B cell (primary cell): ENCODE data around the gene SH2D3C. TPM values are rescaled to one million over a fixed set of nuclear protein-coding genes. Genes with fewer than 3 reads are reported as not detected.

Experiments
- ATAC-seq: fragments of 200-7000 bp; cut with Tn5 transposase; one replicate; pipeline ENCODE4 v1.10.0; 2021; ENCODE audit warnings: low read depth, mild to moderate bottlenecking, moderate number of reproducible peaks, moderate library complexity
- CTCF ChIA-PET: fragments of 350-600 bp; sonication (Branson Sonifier 250); formaldehyde crosslinking; loops from one replicate; lab custom pipeline; 2021; ENCODE audit warnings: antibody characterized with exemption, inconsistent platforms; lab: Charles Lee
- POLR2A ChIA-PET: fragments of 350-600 bp; sonication (Branson Sonifier 250); formaldehyde crosslinking; loops from one replicate; lab custom pipeline; 2021; ENCODE audit warnings: antibody characterized with exemption; lab: Charles Lee
- DNase-seq: peaks from one replicate; pipeline ENCODE4 v3.0.0; 2013
- H2AFZ ChIP-seq: 2 replicates; pipeline ENCODE4 v1.6.1; 2012; ENCODE audit warnings: mild to moderate bottlenecking, low read depth, low read length; ENCODE audit not compliant: insufficient read depth, poor library complexity, severe bottlenecking
- H3K27ac ChIP-seq, 2 donors: 1 replicate in 1 of 2; 2 replicates in 1 of 2; pipeline ENCODE4 v1.5.1; 2012 to 2013; ENCODE audit warnings: low read length in 2 of 2, mild to moderate bottlenecking in 2 of 2, moderate library complexity in 1 of 2
- H3K27me3 ChIP-seq, 4 experiments: fragments of 200-600 bp in 1 of 4; sonication (generic) in 1 of 4; replicated peaks in 1 of 4; 1 replicate in 2 of 4; 2 replicates in 2 of 4; pipeline versions ENCODE4 v1.6.1 to v1.7.0; 2013 to 2016; ENCODE audit warnings: low read length in 3 of 4, mild to moderate bottlenecking in 2 of 4, mixed read lengths in 1 of 4, moderate library complexity in 1 of 4; ENCODE audit not compliant: insufficient read depth in 4 of 4, control insufficient read depth in 3 of 4; ENCODE audit errors: control extremely low read depth in 1 of 4
- H3K36me3 ChIP-seq, 2 experiments: replicated peaks in 1 of 2; 1 replicate in 1 of 2; 2 replicates in 1 of 2; pipeline versions ENCODE4 v1.6.1 to v1.7.1; 2013; ENCODE audit warnings: low read length in 1 of 2; ENCODE audit not compliant: insufficient read depth in 2 of 2, control insufficient read depth in 1 of 2; ENCODE audit errors: control extremely low read depth in 1 of 2, extremely low read depth in 1 of 2
- H3K4me1 ChIP-seq, 2 donors: fragments of 200-600 bp in 1 of 2; sonication (generic) in 1 of 2; 1 replicate in 1 of 2; 2 replicates in 1 of 2; pipeline versions ENCODE4 v1.5.1 to v1.6.1; 2013 to 2017; ENCODE audit warnings: low read length in 2 of 2; ENCODE audit not compliant: control insufficient read depth in 2 of 2, insufficient read depth in 2 of 2
- H3K4me2 ChIP-seq: replicated peaks from 2 replicates; pipeline ENCODE3; 2012; ENCODE audit warnings: mild to moderate bottlenecking, low read depth, low read length; ENCODE audit not compliant: poor library complexity, severe bottlenecking
- H3K4me3 ChIP-seq, 5 experiments: fragments of 200-600 bp in 1 of 5; sonication (generic) in 1 of 5; 1 replicate in 3 of 5; 2 replicates in 2 of 5; pipeline versions ENCODE4 v1.5.1 to v1.7.0; 2011 to 2016; ENCODE audit warnings: low read length in 4 of 5, mild to moderate bottlenecking in 4 of 5, low read depth in 2 of 5, control low read depth in 1 of 5, moderate library complexity in 1 of 5; ENCODE audit not compliant: insufficient read depth in 1 of 5; ENCODE audit errors: control extremely low read depth in 1 of 5, extremely low read depth in 1 of 5
- H3K79me2 ChIP-seq: fragments of 200-600 bp; sonication (generic); one replicate; pipeline ENCODE4 v1.6.0; 2016; ENCODE audit warnings: low read length; ENCODE audit not compliant: control insufficient read depth, insufficient read depth
- H3K9ac ChIP-seq: fragments of 200-600 bp; sonication (generic); 2 replicates; pipeline ENCODE4 v1.6.1; 2017; ENCODE audit warnings: mild to moderate bottlenecking, low read length, moderate library complexity
- H3K9me3 ChIP-seq, 3 donors: one replicate each; pipeline versions ENCODE4 v1.6.1 to v1.7.1; 2013; ENCODE audit warnings: low read length in 2 of 3; ENCODE audit not compliant: control insufficient read depth in 2 of 3, insufficient read depth in 1 of 3; ENCODE audit errors: control extremely low read depth in 1 of 3
- H4K20me1 ChIP-seq: 2 replicates; pipeline ENCODE4 v1.6.0; 2012; ENCODE audit warnings: mild to moderate bottlenecking, low read length; ENCODE audit not compliant: insufficient read depth, control insufficient read depth, poor library complexity, severe bottlenecking
- H3K27ac Mint-ChIP-seq: one replicate; pipeline ENCODE4 v1.8.0; 2021; ENCODE audit warnings: mixed read lengths
- H3K27me3 Mint-ChIP-seq: one replicate; pipeline ENCODE4 v1.8.0; 2021; ENCODE audit warnings: mixed read lengths
- H3K4me1 Mint-ChIP-seq: one replicate; pipeline ENCODE4 v1.8.0; 2021; ENCODE audit warnings: mixed read lengths
- H3K4me3 Mint-ChIP-seq: one replicate; pipeline ENCODE4 v1.8.0; 2021; ENCODE audit warnings: mixed read lengths
- H3K9me3 Mint-ChIP-seq: one replicate; pipeline ENCODE4 v1.8.0; 2022; ENCODE audit warnings: mixed read lengths; ENCODE audit not compliant: insufficient read depth
- EZH2 ChIP-seq: IDR thresholded peaks from 2 replicates; pipeline ENCODE4 v1.6.1; 2012; ENCODE audit warnings: borderline replicate concordance, low read depth, mild to moderate bottlenecking, moderate library complexity, low read length; ENCODE audit not compliant: insufficient read depth, poor library complexity, severe bottlenecking
- WGBS: methylation state at CpG from one replicate; pipeline ENCODE4 v1.1.5; 2013; ENCODE audit warnings: missing lambda C conversion rate; ENCODE audit not compliant: insufficient coverage; 5-methylcytosine and 5-hydroxymethylcytosine counted together
- intact Hi-C: fragments of 100-400 bp; cut with micrococcal nuclease; formaldehyde crosslinking; loops from one replicate; pipeline ENCODE4 v1.10.0; 2022
- polyA plus RNA-seq: library from polyadenylated mRNA; depleted of rRNA; stranded (reverse); fragments of >200 nt; gene quantifications from 2 replicates; pipeline ENCODE4 v1.2.3, GENCODE V29; 2012
- total RNA-seq, 2 donors: library from RNA; stranded (reverse); fragments of 120-200 nt in 1 of 2; gene quantifications; 1 replicate in 1 of 2; 2 replicates in 1 of 2; pipeline versions ENCODE4 v1.2.3 to v1.2.4, GENCODE V29; 2013 to 2022
- TF ChIP-seq, protein P1 (sequence below): fragments of 200-600 bp; IDR thresholded peaks from one replicate; pipeline ENCODE4 v1.8.0; 2022; ENCODE audit warnings: antibody characterized with exemption, mild to moderate bottlenecking

SH2D3C gene
- total and polyA plus RNA-seq, 2 donors (not counting 1 experiment from before 2014, with no cell fraction given): 66.3 to 85.5 TPM

GRCh38 chr9:127809540-127810377 lies 31.3 kb upstream of the SH2D3C start:
- POLR2A ChIA-PET: no interaction called here
- Histone ChIP-seq H3K4me1 (no peaks in the 10 kb centered on the region), H3K27me3 (no peaks in the 10 kb centered on the region), H3K79me2 (peaks cover 23% of the 10 kb centered on the region), H2AFZ (no peak overlapping the region), H3K27ac (no peak overlapping the region), H4K20me1 (no peaks in the 10 kb centered on the region), H3K9ac (no peak overlapping the region), H3K36me3 (peaks cover 0 to 65% of the 10 kb centered on the region in 2 experiments), H3K4me2 (no peak overlapping the region), H3K4me3 (no peak overlapping the region), H3K9me3 (no peaks in the 10 kb centered on the region)
- CTCF ChIA-PET: interaction anchor here (0.9 kb wide), 1 partner anchor 216 kb away, joined by 4 read pairs; no protein-coding TSS in a partner anchor
- 89% methylated on average over 34 of the region's 57 CpGs for WGBS
- no peak overlapping the region for H3K27ac Mint-ChIP-seq
- no peak overlapping the region for H3K4me3 Mint-ChIP-seq
- DNase-seq (no peak), ATAC-seq (peak; percentile 69)
- peaks cover 2% of the 10 kb centered on the region for H3K4me1 Mint-ChIP-seq
- intact Hi-C loops: no loop called here
- TF ChIP-seq, protein P1, sequence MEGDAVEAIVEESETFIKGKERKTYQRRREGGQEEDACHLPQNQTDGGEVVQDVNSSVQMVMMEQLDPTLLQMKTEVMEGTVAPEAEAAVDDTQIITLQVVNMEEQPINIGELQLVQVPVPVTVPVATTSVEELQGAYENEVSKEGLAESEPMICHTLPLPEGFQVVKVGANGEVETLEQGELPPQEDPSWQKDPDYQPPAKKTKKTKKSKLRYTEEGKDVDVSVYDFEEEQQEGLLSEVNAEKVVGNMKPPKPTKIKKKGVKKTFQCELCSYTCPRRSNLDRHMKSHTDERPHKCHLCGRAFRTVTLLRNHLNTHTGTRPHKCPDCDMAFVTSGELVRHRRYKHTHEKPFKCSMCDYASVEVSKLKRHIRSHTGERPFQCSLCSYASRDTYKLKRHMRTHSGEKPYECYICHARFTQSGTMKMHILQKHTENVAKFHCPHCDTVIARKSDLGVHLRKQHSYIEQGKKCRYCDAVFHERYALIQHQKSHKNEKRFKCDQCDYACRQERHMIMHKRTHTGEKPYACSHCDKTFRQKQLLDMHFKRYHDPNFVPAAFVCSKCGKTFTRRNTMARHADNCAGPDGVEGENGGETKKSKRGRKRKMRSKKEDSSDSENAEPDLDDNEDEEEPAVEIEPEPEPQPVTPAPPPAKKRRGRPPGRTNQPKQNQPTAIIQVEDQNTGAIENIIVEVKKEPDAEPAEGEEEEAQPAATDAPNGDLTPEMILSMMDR: no peak
- no peak for TF ChIP-seq EZH2
- no peaks in the 10 kb centered on the region for H3K9me3 Mint-ChIP-seq
- H3K27me3 Mint-ChIP-seq: no peaks in the 10 kb centered on the region

DNA sequence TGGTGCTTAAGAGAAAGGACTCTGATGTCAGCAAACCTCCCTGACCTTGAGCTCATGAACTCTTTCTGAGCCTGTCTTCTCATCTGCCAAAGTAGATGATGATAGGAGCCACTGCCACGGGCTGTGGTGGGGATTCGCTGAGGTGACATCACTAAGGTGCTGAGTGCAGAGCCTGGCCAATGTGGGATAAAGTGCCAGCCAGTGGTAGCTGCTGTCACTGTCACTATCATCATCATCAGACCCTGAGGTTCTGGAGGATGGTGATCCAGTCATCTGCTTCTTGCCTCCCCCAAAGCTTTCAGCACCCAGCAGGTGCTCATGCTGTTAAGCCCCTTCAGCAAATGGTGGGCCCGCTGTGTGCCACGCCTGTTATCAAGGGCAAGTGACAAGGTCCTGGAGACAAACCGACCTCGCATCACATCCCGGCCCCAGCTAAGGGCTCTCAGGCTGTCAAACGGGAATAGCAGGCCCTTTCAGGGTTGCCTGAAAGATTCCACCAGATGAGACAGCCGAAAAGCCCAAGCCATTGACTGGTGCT lies 30.6 kb upstream of the SH2D3C start:
- ChIA-PET POLR2A (interaction anchor here (0.6 to 0.7 kb wide), 2 partner anchors 22 to 29 kb away, joined by 5 to 8 read pairs; no protein-coding TSS in a partner anchor), CTCF (interaction anchor here (0.9 kb wide), 2 partner anchors 49 to 215 kb away, joined by 4 read pairs; no protein-coding TSS in a partner anchor)
- no peak for DNase-seq
- Histone ChIP-seq H2AFZ (no peak overlapping the region), H3K4me3 (no peak overlapping the region), H3K4me1 (peaks cover 2 to 5% of the 10 kb centered on the region in 2 donors), H3K9ac (no peak overlapping the region), H3K4me2 (no peak overlapping the region), H4K20me1 (peaks cover 6% of the 10 kb centered on the region), H3K27ac (peak overlapping the region in 1 of 2 donors; percentile 6), H3K79me2 (peaks cover 29% of the 10 kb centered on the region), H3K27me3 (no peaks in the 10 kb centered on the region), H3K36me3 (peaks cover 0 to 62% of the 10 kb centered on the region in 2 experiments), H3K9me3 (no peaks in the 10 kb centered on the region)
- Mint-ChIP-seq H3K27me3 (no peaks in the 10 kb centered on the region), H3K9me3 (no peaks in the 10 kb centered on the region), H3K4me1 (peaks cover 5% of the 10 kb centered on the region), H3K4me3 (no peak overlapping the region), H3K27ac (peak overlapping the region; percentile 26)
- intact Hi-C loops: no loop called here
- TF ChIP-seq, protein P1: no peak
- no peak for TF ChIP-seq EZH2
- no peak for ATAC-seq
- 97% methylated on average over 7 of the region's 9 CpGs for WGBS
